Measurements from ENCODE around the gene HSFX4.
"Not testable (repeated sequence)": the region's sequence is repeated elsewhere in the genome, so short reads cannot be mapped to it uniquely, and the experiment has no call there.

- TF ChIP-seq POLR2A (IDR thresholded peaks at IDR 0.05; ENCODE audit: low read depth, low read length); CTCF (IDR thresholded peaks at IDR 0.05; ENCODE audit: extremely low read depth in 1 of 2, insufficient read depth in 1 of 2, low read depth in 1 of 2, low read length in 2 of 2): not testable (repeated sequence)
Observed at GRCh38 chrX:149932970-149933369, 3.6 kb downstream of the HSFX4 start.

All from endothelial cell of umbilical vein (primary cell).